GM12878 (cell line): ENCODE results near the gene GALR1. TPM values are rescaled to one million over a fixed set of nuclear protein-coding genes. Genes with fewer than 3 reads are reported as not detected.

Experiments used
- ATAC-seq: fragments of 200-7000 bp; cut with Tn5 transposase; 3 replicates; pipeline ENCODE4 v1.9.1; 2020; ENCODE audit warnings: mild to moderate bottlenecking, moderate library complexity
- BruUV-seq: library from RNA; stranded (reverse); fragments of 400-500 nt; replicated peaks from 2 replicates; lab custom pipeline; 2021; lab: Mats Ljungman, UMichigan
- CTCF ChIA-PET: fragments of 300-600 bp; sonication (Branson Sonifier 250); formaldehyde crosslinking; extraction: SDS; loops from one replicate; lab custom pipeline; 2021; ENCODE audit warnings: inconsistent platforms; lab: Yijun Ruan, JAX
- POLR2A ChIA-PET: fragments of 350-600 bp; formaldehyde crosslinking; extraction: SDS; loops from one replicate; lab custom pipeline; 2021; ENCODE audit warnings: inconsistent platforms; lab: Charles Lee
- RAD21 ChIA-PET: fragments of 300-600 bp; sonication (Branson Sonifier 250); formaldehyde crosslinking; loops from one replicate; lab custom pipeline; 2023; ENCODE audit warnings: antibody characterized with exemption; ENCODE audit not compliant: unreplicated experiment; lab: Charles Lee
- SMC1A ChIA-PET: fragments of 300-600 bp; sonication (Branson Sonifier 250); formaldehyde crosslinking; loops from one replicate; lab custom pipeline; 2023; ENCODE audit not compliant: unreplicated experiment, uncharacterized antibody; lab: Charles Lee
- DNase-seq: peaks from one replicate; pipeline ENCODE4 v3.0.0-alpha.2; 2011; ENCODE audit warnings: low read depth, low spot score
- FAIRE-seq: peaks from 3 replicates; lab custom pipeline; 2011; peaks lifted over from hg19 to GRCh38; lab: Jason Lieb, UNC
- H2AFZ ChIP-seq: 2 replicates; pipeline ENCODE4 v1.6.0; 2011; ENCODE audit warnings: low read depth, low read length, control low read depth; ENCODE audit not compliant: control insufficient read depth
- H3K27ac ChIP-seq: 2 replicates; pipeline ENCODE4 v1.5.1; 2011; ENCODE audit warnings: control low read depth; ENCODE audit not compliant: control insufficient read depth, insufficient read depth
- H3K27me3 ChIP-seq, 2 experiments: replicated peaks in 1 of 2; 2 replicates each; pipeline versions ENCODE4 v1.6.0 to v1.6.1; 2011; ENCODE audit warnings: low read length in 1 of 2; ENCODE audit not compliant: control insufficient read depth in 2 of 2, insufficient read depth in 2 of 2
- H3K36me3 ChIP-seq, 2 experiments: 2 replicates each; pipeline ENCODE4 v1.5.1; 2011; ENCODE audit warnings: low read length in 1 of 2; ENCODE audit not compliant: control insufficient read depth in 2 of 2, insufficient read depth in 2 of 2
- H3K4me1 ChIP-seq: 2 replicates; pipeline ENCODE4 v1.6.1; 2011; ENCODE audit warnings: mild to moderate bottlenecking, low read length, moderate library complexity, mixed read lengths; ENCODE audit not compliant: control insufficient read depth, insufficient read depth
- H3K4me2 ChIP-seq: 2 replicates; pipeline ENCODE4 v1.6.0; 2011; ENCODE audit warnings: control low read depth; ENCODE audit not compliant: control insufficient read depth, insufficient read depth
- H3K4me3 ChIP-seq: fragments of 200-600 bp; sonication (generic); 2 replicates; pipeline ENCODE4 v1.5.1; 2016
- H3K79me2 ChIP-seq: 2 replicates; pipeline ENCODE4 v1.6.0; 2011; ENCODE audit warnings: low read length; ENCODE audit not compliant: control insufficient read depth, insufficient read depth
- H3K9ac ChIP-seq: 2 replicates; pipeline ENCODE4 v1.8.0; 2011; ENCODE audit warnings: low read length, control low read depth, mixed read lengths; ENCODE audit not compliant: control insufficient read depth, insufficient read depth
- H3K9me3 ChIP-seq: replicated peaks from 3 replicates; pipeline ENCODE4 v1.5.1; 2011; ENCODE audit warnings: mild to moderate bottlenecking, low read length; ENCODE audit not compliant: control insufficient read depth, insufficient read depth
- H4K20me1 ChIP-seq: 2 replicates; pipeline ENCODE4 v1.6.0; 2011; ENCODE audit not compliant: control insufficient read depth, insufficient read depth
- BACH1 ChIP-seq: fragments of 450-650 bp; IDR thresholded peaks from 2 replicates; pipeline ENCODE4 v1.6.1; 2017; ENCODE audit warnings: mild to moderate bottlenecking, borderline replicate concordance
- BRCA1 ChIP-seq: IDR thresholded peaks from 2 replicates; pipeline ENCODE4 v1.6.1; 2011; ENCODE audit warnings: low read depth, low read length, improper control_type of control experiment
- HCFC1 ChIP-seq: fragments of 150-350 bp; IDR thresholded peaks from 2 replicates; pipeline ENCODE4 v1.6.1; 2014; ENCODE audit warnings: low read length
- HDGF ChIP-seq: fragments of 450-650 bp; IDR thresholded peaks from 2 replicates; pipeline ENCODE4 v1.6.1; 2016; ENCODE audit warnings: antibody characterized with exemption
- IRF4 ChIP-seq: IDR thresholded peaks from 2 replicates; pipeline ENCODE4 v1.6.1; 2011; ENCODE audit warnings: low read depth, low read length
- RBBP5 ChIP-seq: fragments of 200-600 bp; sonication (generic); conservative IDR thresholded peaks from 2 replicates; pipeline ENCODE4 v1.6.1; 2016
- RELA ChIP-seq: fragments of 450-650 bp; IDR thresholded peaks from 2 replicates; pipeline ENCODE4 v1.8.0; 2014; ENCODE audit warnings: borderline replicate concordance; ENCODE audit not compliant: partially characterized antibody
- SPI1 ChIP-seq: IDR thresholded peaks from 2 replicates; pipeline ENCODE4 v1.6.1; 2011; ENCODE audit warnings: low read depth, mild to moderate bottlenecking, low read length, moderate library complexity, borderline replicate concordance; ENCODE audit not compliant: insufficient read depth
- WGBS: methylation state at CpG from one replicate; pipeline ENCODE4 v1.1.6; 2016; ENCODE audit warnings: low lambda C conversion rate; ENCODE audit not compliant: insufficient replicate concordance, insufficient coverage; ENCODE audit errors: missing lambda C conversion rate; 5-methylcytosine and 5-hydroxymethylcytosine counted together
- in situ Hi-C: fragments of 300-500 bp; cut with MboI; formaldehyde crosslinking; loops from 9 replicates; pipeline ENCODE4 v1.14.3; 2018; ENCODE audit warnings: mixed read lengths
- intact Hi-C: fragments of 100-400 bp; cut with micrococcal nuclease; formaldehyde crosslinking; loops from one replicate; pipeline ENCODE4 v1.14.2; 2022; ENCODE audit not compliant: unreplicated experiment
- polyA plus RNA-seq, 11 experiments: library from polyadenylated mRNA; depleted of rRNA in 4 of 11; unstranded in 6 of 11; stranded (reverse) in 5 of 11; fragments of >200 nt; fragmentation: Nextera tagmentation in 4 of 11; fragmentation: Illumina TruSeq in 1 of 11; extraction: Ambion mirVana in 4 of 11; extraction: Trizol in 1 of 11; gene quantifications; 1 replicate in 1 of 11; 2 replicates in 10 of 11; pipeline versions ENCODE4 v1.2.1 to v1.2.3, GENCODE V29; 2011 to 2016; ENCODE audit warnings: inconsistent platforms in 2 of 11, missing spikeins in 2 of 11, low read depth in 1 of 11
- total RNA-seq, 4 experiments: library from RNA; depleted of rRNA in 3 of 4; stranded (reverse); fragments of >200 nt in 3 of 4; fragmentation: Illumina TruSeq in 1 of 4; extraction: Trizol in 1 of 4; gene quantifications; 2 replicates each; pipeline versions ENCODE4 v1.2.1 to v1.2.3, GENCODE V29; 2013 to 2021

The GALR1 gene
- total and polyA plus RNA-seq, 10 of the 15 experiments (the other 5 are each of a cell fraction or from before 2014, with no cell fraction given): not detected

DNA sequence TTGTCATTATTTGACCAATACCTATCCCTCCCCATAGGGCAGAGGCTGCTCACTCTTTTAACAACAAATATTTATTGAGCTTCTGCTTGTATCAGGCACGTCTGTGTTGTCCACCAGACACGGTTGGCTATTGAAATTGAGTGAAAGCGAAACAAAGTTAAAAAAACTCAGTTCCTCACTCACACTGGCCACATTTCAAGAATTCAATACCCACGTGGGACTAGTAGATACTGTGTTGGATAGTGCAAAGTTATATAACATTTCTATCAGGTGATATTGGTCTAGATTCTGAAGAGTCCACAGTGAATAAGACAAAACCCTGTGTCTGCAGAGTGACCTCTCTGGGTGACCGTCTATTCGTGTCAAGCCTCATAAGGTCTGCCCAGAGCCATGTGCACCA is 43.9 kb upstream of the GALR1 start:
- Histone ChIP-seq H3K27ac (no peak overlapping the region), H4K20me1 (no peaks in the 10 kb centered on the region), H3K27me3 (no peaks in the 10 kb centered on the region), H2AFZ (no peak overlapping the region), H3K36me3 (no peaks in the 10 kb centered on the region), H3K9ac (no peak overlapping the region), H3K4me3 (no peak overlapping the region), H3K4me1 (peaks cover 4% of the 10 kb centered on the region), H3K4me2 (no peak overlapping the region), H3K9me3 (no peaks in the 10 kb centered on the region), H3K79me2 (no peaks in the 10 kb centered on the region)
- FAIRE-seq (no peak), ATAC-seq (peak; percentile 52), DNase-seq (no peak)
- no TSS peak for BruUV-seq
- WGBS: 20% methylated on average over 6 of the region's 6 CpGs
- POLR2A ChIA-PET: no interaction called here
- RAD21 ChIA-PET: no interaction called here
- TF ChIP-seq SPI1: peak; percentile 66; the same call in 1 of the 2 replicates
- TF ChIP-seq RBBP5: no peak
- in situ Hi-C loops: no loop called here
- SMC1A ChIA-PET: no interaction called here
- intact Hi-C loops: loop anchor here (10.0 kb wide), 1 partner anchor 401 kb away; no protein-coding TSS in a partner anchor
- CTCF ChIA-PET: no interaction called here

- SMC1A ChIA-PET: no interaction called here
- Histone ChIP-seq H3K4me2 (no peak overlapping the region), H3K9me3 (no peaks in the 10 kb centered on the region), H4K20me1 (no peaks in the 10 kb centered on the region), H3K27me3 (no peaks in the 10 kb centered on the region), H3K27ac (no peak overlapping the region), H2AFZ (no peak overlapping the region), H3K36me3 (no peaks in the 10 kb centered on the region), H3K4me3 (no peak overlapping the region), H3K79me2 (no peaks in the 10 kb centered on the region), H3K4me1 (peaks cover 4% of the 10 kb centered on the region), H3K9ac (no peak overlapping the region)
- intact Hi-C loops: loop anchor here (10.0 kb wide), 1 partner anchor 402 kb away; no protein-coding TSS in a partner anchor
- FAIRE-seq (no peak), ATAC-seq (no peak), DNase-seq (no peak)
- in situ Hi-C loops: no loop called here
- TF ChIP-seq HCFC1 (no peak), BRCA1 (no peak), IRF4 (no peak), HDGF (no peak), BACH1 (no peak), RELA (no peak)
- no TSS peak for BruUV-seq
- POLR2A ChIA-PET: no interaction called here
- CTCF ChIA-PET: interaction anchor here (1.0 to 7.6 kb wide), 3 partner anchors 12 to 207 kb away, joined by 3 to 143 read pairs (median 4); no protein-coding TSS in a partner anchor
- RAD21 ChIA-PET: no interaction called here
- WGBS: 86% methylated on average over 10 of the region's 10 CpGs
Observed at GRCh38 chr18:77206676-77207374, 42.8 kb upstream of the GALR1 start.
